SIG-M5 treated with dmso at 0.1 percent for 504 hours (cell line): ENCODE results near the gene AK3.

Experiments
- DNase-seq: peaks from one replicate; lab custom pipeline; 2025; ENCODE audit not compliant: unreplicated experiment; lab: John Stamatoyannopoulos, UW

Gene AK3

DNA sequence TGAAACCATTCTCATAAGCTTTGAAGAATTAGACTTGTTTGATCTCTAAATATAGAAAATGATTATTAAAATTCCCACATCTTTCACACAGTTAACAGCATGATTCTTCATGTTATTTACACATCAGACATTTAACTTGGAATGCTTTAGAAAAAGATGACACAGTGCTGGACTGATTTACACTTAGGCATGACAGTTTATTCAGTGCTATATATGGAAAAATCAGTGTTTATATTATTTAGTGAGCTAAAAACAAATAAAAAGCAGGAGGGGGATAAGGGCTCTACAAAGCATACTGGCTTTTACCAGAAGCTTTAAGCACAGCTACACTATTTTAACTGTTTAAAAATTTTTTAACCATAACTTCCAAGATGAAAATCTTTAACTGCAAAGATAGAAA lies 31.6 kb downstream of the AK3 start:
- no peak for DNase-seq

- DNase-seq = no peak
Measured at GRCh38 chr9:4706971-4707622, 33.9 kb downstream of the AK3 start.

DNA sequence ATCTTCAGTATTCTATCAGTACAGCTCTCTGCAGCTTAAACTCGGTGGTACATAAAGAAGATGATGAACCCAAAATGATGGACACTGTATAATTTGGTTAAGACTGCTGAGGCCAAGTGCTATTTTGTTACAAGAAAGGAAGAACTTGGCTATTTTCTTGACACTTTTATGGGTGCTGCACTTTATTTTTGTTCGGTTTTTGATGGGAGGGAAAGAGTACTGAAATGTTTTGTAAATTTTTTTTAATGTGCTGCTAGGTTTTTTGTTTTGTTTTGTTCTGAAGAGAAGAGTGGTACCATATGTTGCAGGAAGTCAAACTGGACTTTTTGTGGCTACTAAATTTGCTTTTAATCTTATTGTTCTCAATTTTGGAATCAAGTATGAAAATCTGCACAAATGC lies 35.0 kb downstream of the AK3 start:
- no peak for DNase-seq

DNA sequence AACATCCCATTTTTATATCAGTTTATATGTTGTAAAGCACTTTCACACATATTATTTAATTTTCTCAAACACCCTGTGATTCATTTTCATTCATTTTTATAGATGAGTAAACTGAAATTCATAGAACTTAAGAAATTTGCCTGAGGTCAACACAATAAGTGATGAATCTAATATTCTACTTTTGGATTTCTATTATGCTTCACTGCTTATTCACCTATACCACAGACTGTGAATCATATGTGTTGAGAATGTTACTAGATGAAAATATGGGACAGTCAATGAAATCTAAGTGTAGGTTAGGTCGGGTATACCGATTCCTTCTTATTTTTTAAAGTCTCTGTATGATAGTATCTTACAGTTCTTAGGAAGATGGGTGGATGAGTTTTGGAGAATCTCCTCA lies 36.9 kb downstream of the AK3 start:
- no peak for DNase-seq

DNA sequence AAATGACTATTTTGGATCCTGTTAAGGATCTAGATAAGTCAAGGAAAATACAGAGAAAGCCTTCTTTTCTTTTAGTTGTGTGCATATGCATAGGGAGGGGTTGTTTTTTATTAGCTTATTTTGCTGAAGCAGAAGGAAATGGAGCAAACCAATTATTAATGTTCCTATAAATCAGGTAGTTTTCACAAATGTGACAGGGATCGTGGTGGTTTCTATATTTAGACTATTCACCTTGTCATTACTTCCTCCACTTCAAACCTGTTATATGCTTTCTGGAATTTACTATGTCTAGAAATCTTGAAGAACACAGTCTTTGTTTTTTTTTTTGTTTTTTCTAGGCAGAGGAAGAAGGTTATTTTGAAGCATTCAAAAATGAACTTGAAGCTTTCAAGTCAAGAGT lies 39.5 kb downstream of the AK3 start:
- DNase-seq = no peak

DNA sequence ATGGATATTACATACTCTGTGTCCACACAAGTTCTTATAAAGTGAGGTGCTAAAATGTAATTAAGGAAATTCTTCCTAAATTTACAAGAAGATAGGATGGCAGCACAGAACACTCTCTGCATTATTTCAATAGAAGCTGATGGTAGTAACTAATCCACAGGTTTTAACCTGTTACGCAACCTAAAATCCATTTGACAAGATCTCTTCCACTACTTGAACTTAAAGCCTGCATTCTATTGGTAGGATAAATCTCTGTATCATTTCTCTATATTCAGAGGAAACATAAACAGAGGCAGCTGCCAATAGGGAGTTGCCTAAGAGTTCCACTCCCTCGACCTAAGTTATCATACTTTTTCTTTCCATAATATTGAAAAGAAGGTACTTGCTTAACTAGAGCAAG lies 40.1 kb downstream of the AK3 start:
- DNase-seq = no peak

DNA sequence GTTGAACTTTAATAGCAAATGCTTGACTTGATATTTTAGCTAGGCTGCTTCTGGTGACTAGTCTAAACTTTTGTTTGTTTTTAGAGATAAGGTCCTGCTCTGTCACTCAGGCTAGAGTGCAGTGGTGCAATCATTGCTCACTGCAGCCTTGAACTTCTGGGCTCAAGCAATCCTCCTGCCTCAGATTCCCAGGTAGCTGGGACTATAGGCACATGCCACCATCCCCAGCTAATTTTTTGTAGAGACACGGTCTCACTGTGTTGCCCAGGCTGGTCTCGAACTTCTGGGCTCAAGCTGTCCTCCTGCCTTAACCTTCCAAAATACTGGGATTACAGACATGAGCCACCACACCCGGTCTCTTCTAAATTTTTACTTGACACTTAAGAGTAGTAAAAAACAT lies 40.9 kb downstream of the AK3 start:
- no peak for DNase-seq

- no peak for DNase-seq
Measured at GRCh38 chr9:4691795-4692194, 49.2 kb downstream of the AK3 start.

GRCh38 chr9:4690144-4690543 lies 50.9 kb downstream of the AK3 start:
- no peak for DNase-seq

- DNase-seq = no peak
Measured at GRCh38 chr9:4689687-4690104, 51.3 kb downstream of the AK3 start.

DNA sequence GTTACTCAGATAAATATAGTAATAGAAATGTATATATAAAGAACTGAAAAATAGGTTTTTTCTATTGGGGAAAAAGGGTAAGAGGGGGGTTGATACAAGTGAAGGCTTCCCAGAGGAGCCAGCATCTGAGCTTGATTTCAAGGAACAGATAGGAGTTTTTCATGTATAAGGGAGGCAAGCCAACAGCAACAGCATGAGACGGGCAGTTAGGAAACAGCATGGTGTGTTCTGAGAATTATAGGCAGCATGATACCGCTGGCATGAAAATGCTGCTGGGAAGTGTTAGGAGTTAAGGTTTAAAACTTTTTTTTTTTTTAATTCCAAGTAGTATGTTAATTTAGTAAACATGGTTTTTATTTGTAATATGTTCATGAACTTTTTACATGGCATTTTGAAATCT lies 52.0 kb downstream of the AK3 start:
- no peak for DNase-seq

DNA sequence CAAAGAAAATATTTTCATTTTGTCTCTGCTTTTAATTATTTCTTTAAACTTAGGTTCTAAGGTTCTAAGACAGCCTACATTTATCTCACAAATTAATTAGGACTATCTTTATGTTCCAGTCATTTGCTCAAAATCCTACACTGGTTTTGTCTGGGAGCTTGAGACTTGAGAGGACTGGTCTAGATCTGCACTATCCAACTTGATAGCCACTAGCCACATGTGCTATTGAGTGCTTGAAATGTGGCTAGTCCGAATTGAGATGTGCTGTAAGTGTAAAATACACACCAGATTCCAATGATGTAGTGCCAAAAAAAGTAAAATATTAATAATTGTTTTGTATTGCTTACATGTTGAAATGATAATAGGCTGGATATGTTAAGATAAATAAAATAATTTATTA lies 54.4 kb downstream of the AK3 start:
- no peak for DNase-seq

GRCh38 chr9:4686112-4686511 lies 54.9 kb downstream of the AK3 start:
- DNase-seq = no peak

DNA sequence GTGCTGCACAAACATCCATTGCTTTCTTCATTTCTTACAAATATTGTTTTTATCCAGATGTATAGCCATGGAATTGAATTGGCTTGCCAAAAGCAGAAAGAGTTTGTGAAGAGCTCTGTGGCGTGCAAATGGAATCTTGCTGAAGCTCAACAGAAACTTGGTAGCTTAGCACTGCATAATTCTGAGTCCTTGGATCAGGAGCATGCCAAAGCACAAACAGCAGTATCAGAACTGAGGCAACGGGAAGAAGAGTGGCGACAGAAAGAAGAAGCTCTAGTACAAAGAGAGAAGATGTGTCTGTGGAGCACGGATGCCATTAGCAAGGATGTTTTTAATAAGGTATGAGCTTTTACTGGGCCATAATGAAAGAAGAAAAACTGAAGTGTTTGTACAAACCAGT lies 56.2 kb downstream of the AK3 start:
- no peak for DNase-seq

GRCh38 chr9:4680750-4681149 lies 60.3 kb downstream of the AK3 start:
- DNase-seq = peak; percentile 4

GRCh38 chr9:4680173-4680525 lies 60.9 kb downstream of the AK3 start:
- no peak for DNase-seq

GRCh38 chr9:4679268-4680172 lies 61.5 kb downstream of the AK3 start, which contains the start of gene CDC37L1:
CDC37L1 (plus strand) TSS chr9:4679569; CDS start chr9:4679768, 199 bp downstream.
- DNase-seq = peak; percentile 95

DNA sequence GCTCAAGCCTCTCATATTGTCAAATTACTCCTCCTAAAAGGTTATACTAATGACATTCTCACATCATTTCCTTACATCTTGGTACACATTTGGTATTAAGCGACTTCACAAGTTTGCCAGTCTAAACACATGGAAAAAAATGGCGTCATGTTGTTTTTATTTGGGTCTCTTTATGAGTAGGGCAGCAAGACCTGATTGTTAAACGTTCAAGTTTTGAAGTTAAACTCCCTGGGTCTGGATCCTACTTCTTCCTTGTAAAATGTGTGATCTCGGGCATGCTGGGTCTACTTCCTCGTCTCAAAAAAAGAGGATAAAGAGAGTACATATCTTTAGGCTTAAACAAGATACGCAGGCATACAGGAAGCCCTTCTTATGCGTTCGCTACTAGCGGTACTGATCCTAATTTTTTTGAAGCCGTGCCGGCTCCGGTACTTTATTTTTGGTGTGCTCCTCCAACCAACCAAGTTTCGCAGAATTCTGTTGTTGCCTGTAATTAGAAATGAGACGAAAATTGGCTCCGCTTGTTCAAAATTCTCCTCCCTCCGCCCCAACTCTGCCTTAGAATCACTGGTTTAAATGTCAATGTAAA lies 62.2 kb downstream of the AK3 start:
- DNase-seq = peak; percentile 57

DNA sequence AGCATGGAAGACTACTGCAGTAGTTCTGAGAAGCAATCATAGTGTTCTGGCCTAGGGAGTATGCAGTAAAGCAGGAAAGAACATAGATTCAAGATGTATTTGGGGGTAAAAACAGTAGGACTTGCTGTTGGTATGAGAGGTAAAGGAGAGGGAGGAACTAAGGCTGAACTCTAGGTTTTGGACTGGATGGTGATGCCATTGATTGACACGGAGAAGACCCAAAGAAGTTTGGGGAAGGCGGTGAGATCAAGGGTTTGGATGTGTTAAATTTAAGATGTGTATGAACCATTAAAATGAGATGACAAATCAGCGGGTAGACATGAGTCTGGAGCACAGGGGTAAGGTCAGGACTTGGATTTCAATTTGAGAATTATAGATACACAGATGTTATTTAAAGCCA lies 63.6 kb downstream of the AK3 start:
- DNase-seq = no peak

DNA sequence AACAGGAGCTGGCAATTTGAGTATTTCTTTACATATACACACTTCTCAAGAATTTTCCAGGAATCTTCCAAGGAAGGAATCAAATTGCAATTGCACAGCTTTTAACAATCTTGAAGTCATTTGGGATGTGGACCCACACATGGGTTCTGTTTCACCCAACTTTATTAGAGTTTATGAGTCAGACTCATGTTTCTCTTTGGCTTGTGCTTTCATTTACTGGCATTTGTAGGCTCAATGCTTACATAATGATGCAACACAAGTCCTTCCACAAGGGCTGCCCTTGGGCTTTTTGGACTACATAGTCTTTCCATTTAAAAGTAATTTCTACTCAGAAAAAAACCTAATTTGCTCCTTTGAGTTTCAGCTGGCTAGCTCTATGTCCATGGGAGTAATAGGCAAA lies 66.2 kb downstream of the AK3 start:
- peak; percentile 18 for DNase-seq

DNA sequence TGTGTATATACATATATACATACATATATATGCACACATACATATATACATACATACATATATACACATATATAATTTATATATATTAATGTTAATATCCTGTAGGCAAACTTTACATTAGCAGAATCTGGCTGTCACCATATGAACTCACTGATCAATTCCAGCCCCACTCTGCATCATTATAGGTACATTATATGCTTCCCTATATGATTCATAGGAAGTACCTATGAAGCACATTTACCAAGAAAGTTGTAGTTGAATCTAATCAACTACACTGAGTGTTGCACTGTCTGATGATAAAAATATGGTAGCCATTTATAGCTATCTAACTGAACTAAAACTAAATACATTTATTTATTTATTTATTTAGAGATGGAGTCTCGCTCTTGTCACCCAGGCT lies 69.3 kb downstream of the AK3 start:
- DNase-seq = no peak

DNA sequence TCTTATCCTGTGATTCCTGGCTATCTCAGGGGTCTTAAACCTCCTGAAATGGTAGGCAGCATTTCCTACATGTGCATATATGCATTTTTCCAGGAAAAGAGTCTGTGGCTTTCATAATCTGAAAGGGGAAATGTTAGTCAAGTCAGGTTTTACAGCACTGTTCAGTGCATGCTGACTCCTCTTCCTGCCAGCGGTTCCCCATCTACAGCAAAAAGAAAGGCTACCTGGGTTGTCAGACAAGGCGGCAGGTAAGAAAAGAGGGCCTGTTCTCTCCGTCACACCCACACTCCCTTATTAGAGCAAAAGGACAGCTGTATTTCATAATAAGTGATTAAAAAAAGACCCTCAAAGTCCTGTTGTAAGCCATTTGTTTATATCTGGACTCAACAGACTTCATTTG lies 70.4 kb downstream of the AK3 start:
- no peak for DNase-seq
